ENCODE measurements around the gene DNAJC5G.

The DNAJC5G gene

DNA sequence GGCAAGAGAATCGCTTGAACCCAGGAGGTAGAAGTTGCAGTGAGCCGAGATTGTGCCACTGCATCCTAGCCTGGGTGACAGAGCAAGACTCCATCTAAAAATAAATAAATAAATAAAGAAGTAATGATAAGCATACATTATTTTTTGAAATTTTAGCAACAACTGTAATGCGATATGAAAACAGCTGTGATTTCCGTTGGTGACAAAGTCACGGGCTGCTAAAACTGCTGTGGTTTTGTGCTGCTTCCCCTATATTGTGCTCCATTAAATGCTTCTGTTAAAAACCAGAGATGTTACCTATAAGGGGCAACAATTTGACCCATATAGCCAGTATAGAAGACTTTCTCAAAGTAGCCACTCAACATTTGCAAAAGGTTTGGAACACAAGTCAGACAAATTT lies 15.3 kb downstream of the DNAJC5G start:
- no peaks in the 10 kb centered on the region for H3K9me3 ChIP-seq (ENCODE audit: insufficient read depth, low read length, severe bottlenecking)
- no peak overlapping the region for H3K9ac ChIP-seq (ENCODE audit: low read depth, low read length)
- H3K4me3 ChIP-seq (ENCODE audit: low read depth in 1 of 2, low read length in 2 of 2), result no peak overlapping the region
- H3K36me3 ChIP-seq (ENCODE audit: insufficient read depth, low read length), result no peaks in the 10 kb centered on the region
- ATAC-seq (ENCODE audit: insufficient read depth, low read depth) (no peak), DNase-seq (no peak)
- H3K27ac ChIP-seq (ENCODE audit: low read length), result no peak overlapping the region
- no peak overlapping the region for H3K4me2 ChIP-seq (ENCODE audit: insufficient read depth, low read length)
- no peaks in the 10 kb centered on the region for H4K20me1 ChIP-seq (ENCODE audit: insufficient read depth, low read length)
- peaks cover 38% of the 10 kb centered on the region for H3K27me3 ChIP-seq (ENCODE audit: insufficient read depth, low read length, poor library complexity)
- TF ChIP-seq, protein P1, sequence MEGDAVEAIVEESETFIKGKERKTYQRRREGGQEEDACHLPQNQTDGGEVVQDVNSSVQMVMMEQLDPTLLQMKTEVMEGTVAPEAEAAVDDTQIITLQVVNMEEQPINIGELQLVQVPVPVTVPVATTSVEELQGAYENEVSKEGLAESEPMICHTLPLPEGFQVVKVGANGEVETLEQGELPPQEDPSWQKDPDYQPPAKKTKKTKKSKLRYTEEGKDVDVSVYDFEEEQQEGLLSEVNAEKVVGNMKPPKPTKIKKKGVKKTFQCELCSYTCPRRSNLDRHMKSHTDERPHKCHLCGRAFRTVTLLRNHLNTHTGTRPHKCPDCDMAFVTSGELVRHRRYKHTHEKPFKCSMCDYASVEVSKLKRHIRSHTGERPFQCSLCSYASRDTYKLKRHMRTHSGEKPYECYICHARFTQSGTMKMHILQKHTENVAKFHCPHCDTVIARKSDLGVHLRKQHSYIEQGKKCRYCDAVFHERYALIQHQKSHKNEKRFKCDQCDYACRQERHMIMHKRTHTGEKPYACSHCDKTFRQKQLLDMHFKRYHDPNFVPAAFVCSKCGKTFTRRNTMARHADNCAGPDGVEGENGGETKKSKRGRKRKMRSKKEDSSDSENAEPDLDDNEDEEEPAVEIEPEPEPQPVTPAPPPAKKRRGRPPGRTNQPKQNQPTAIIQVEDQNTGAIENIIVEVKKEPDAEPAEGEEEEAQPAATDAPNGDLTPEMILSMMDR (IDR thresholded peaks at IDR 0.05; ENCODE audit: borderline replicate concordance, extremely low read depth, low read length, poor library complexity, severe bottlenecking), result no peak
- TF ChIP-seq EZH2 (IDR thresholded peaks at IDR 0.05; ENCODE audit: borderline replicate concordance, low read depth, low read length, severe bottlenecking), result no peak
- no peaks in the 10 kb centered on the region for H3K4me1 ChIP-seq (ENCODE audit: insufficient read depth, low read length)
- H2AFZ ChIP-seq (ENCODE audit: low read depth, low read length), result no peak overlapping the region
- no peaks in the 10 kb centered on the region for H3K79me2 ChIP-seq (ENCODE audit: insufficient read depth, low read length)

DNA sequence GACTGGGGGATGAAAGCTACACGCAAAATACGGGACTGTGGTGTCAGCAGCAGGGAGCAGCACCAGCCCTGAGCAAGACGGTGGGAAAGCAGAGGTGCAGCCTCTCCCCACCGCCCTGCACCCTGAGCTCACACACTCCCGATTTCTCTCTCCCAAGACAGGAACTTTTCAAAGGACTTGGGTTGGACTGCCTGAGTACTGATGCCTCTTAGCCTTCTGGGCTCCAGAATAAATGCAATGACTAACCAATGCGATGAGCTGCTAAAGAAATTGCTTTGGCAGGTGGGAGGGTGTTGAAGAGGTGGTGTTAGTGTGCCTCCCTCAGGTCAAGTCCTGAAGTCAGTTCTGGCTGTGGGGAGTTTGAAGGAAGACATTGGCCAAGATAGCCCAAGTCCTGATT lies 16.6 kb downstream of the DNAJC5G start:
- Histone ChIP-seq H3K27me3 (ENCODE audit: insufficient read depth, low read length, poor library complexity) (peaks cover 27% of the 10 kb centered on the region), H3K36me3 (ENCODE audit: insufficient read depth, low read length) (no peaks in the 10 kb centered on the region), H3K4me2 (ENCODE audit: insufficient read depth, low read length) (no peak overlapping the region), H3K9me3 (ENCODE audit: insufficient read depth, low read length, severe bottlenecking) (no peaks in the 10 kb centered on the region), H3K79me2 (ENCODE audit: insufficient read depth, low read length) (no peaks in the 10 kb centered on the region), H3K27ac (ENCODE audit: low read length) (no peak overlapping the region), H3K9ac (ENCODE audit: low read depth, low read length) (no peak overlapping the region), H2AFZ (ENCODE audit: low read depth, low read length) (no peak overlapping the region), H3K4me3 (ENCODE audit: low read depth in 1 of 2, low read length in 2 of 2) (no peak overlapping the region), H3K4me1 (ENCODE audit: insufficient read depth, low read length) (no peaks in the 10 kb centered on the region), H4K20me1 (ENCODE audit: insufficient read depth, low read length) (no peaks in the 10 kb centered on the region)
- TF ChIP-seq EZH2 (IDR thresholded peaks at IDR 0.05; ENCODE audit: borderline replicate concordance, low read depth, low read length, severe bottlenecking), result no peak
- TF ChIP-seq, protein P1 (IDR thresholded peaks at IDR 0.05; ENCODE audit: borderline replicate concordance, extremely low read depth, low read length, poor library complexity, severe bottlenecking), result no peak
- ATAC-seq (ENCODE audit: insufficient read depth, low read depth) (no peak), DNase-seq (no peak)

DNA sequence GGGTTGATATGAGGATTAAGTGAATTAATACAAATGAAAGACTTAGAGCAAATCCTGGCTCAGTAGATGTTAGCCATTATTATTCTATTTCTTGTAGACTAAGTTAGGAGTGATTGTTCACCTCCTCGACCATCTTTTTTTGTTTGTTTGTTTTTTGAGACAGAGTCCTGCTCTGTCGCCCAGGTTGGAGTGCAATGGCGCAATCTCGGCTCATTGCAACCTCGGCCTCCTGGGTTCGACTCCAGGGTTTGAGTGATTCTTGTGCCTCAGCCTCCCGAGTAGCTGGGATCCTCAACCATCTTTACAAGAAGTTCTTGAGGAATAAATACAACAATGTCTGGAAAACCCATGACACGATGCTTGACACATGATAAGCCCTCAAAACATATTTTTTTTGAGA lies 19.7 kb downstream of the DNAJC5G start:
- Histone ChIP-seq H3K27me3 (ENCODE audit: insufficient read depth, low read length, poor library complexity) (peaks cover 15% of the 10 kb centered on the region), H3K27ac (ENCODE audit: low read length) (no peak overlapping the region), H3K36me3 (ENCODE audit: insufficient read depth, low read length) (no peaks in the 10 kb centered on the region), H3K9ac (ENCODE audit: low read depth, low read length) (no peak overlapping the region), H3K4me3 (ENCODE audit: low read depth in 1 of 2, low read length in 2 of 2) (no peak overlapping the region), H2AFZ (ENCODE audit: low read depth, low read length) (no peak overlapping the region), H3K79me2 (ENCODE audit: insufficient read depth, low read length) (no peaks in the 10 kb centered on the region), H4K20me1 (ENCODE audit: insufficient read depth, low read length) (no peaks in the 10 kb centered on the region), H3K9me3 (ENCODE audit: insufficient read depth, low read length, severe bottlenecking) (no peaks in the 10 kb centered on the region), H3K4me2 (ENCODE audit: insufficient read depth, low read length) (no peak overlapping the region), H3K4me1 (ENCODE audit: insufficient read depth, low read length) (no peaks in the 10 kb centered on the region)
- no peak for DNase-seq
- no peak for ATAC-seq (ENCODE audit: insufficient read depth, low read depth)
- no peak for TF ChIP-seq EZH2 (IDR thresholded peaks at IDR 0.05; ENCODE audit: borderline replicate concordance, low read depth, low read length, severe bottlenecking)
- TF ChIP-seq, protein P1 (IDR thresholded peaks at IDR 0.05; ENCODE audit: borderline replicate concordance, extremely low read depth, low read length, poor library complexity, severe bottlenecking), result no peak

DNA sequence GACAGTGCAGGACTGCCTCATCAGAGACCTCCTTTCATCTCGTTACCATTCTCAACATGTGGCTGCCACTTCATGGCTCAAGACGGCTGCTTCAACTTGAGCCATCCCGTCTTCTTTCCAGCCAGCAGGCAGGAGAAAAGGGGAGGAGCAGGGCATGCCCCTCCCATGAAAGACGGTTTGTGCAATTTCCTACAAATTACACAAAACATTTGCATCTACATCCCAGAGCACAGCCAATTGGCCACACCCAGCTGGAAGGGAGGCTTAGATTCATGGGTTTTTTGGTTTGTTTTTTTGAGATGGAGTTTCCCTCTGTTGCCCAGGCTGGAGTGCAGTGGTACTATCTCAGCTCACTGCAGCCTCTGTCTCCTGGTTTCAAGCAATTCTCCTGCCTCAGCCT lies 21.2 kb downstream of the DNAJC5G start:
- H3K9ac ChIP-seq (ENCODE audit: low read depth, low read length), result no peak overlapping the region
- TF ChIP-seq EZH2 (IDR thresholded peaks at IDR 0.05; ENCODE audit: borderline replicate concordance, low read depth, low read length, severe bottlenecking), result no peak
- TF ChIP-seq, protein P1 (IDR thresholded peaks at IDR 0.05; ENCODE audit: borderline replicate concordance, extremely low read depth, low read length, poor library complexity, severe bottlenecking), result no peak

More for the DNA sequence above, 21.2 kb downstream of the DNAJC5G start:
- Histone ChIP-seq H3K4me3 (ENCODE audit: low read depth in 1 of 2, low read length in 2 of 2) (no peak overlapping the region), H3K9me3 (ENCODE audit: insufficient read depth, low read length, severe bottlenecking) (no peaks in the 10 kb centered on the region), H3K27ac (ENCODE audit: low read length) (no peak overlapping the region), H4K20me1 (ENCODE audit: insufficient read depth, low read length) (no peaks in the 10 kb centered on the region), H3K27me3 (ENCODE audit: insufficient read depth, low read length, poor library complexity) (peaks cover 15% of the 10 kb centered on the region), H3K36me3 (ENCODE audit: insufficient read depth, low read length) (no peaks in the 10 kb centered on the region), H3K4me1 (ENCODE audit: insufficient read depth, low read length) (no peaks in the 10 kb centered on the region), H2AFZ (ENCODE audit: low read depth, low read length) (no peak overlapping the region), H3K79me2 (ENCODE audit: insufficient read depth, low read length) (no peaks in the 10 kb centered on the region), H3K4me2 (ENCODE audit: insufficient read depth, low read length) (no peak overlapping the region)
- DNase-seq (no peak), ATAC-seq (ENCODE audit: insufficient read depth, low read depth) (no peak)
